Middle frontal gyrus (tissue), 1 donor: ENCODE results near the gene USO1.
"Not testable (repeated sequence)": the region's sequence is repeated elsewhere in the genome, so short reads cannot be mapped to it uniquely, and the experiment has no call there.

Source experiments
- DNase-seq: peaks from one replicate; pipeline ENCODE4 v3.0.0-alpha.2; 2015; ENCODE audit warnings: low spot score; ENCODE audit errors: extremely low spot score

USO1 gene

GRCh38 chr4:75710246-75710645 lies 14.1 kb upstream of the USO1 start:
- DNase-seq, result no peak

- no peak for DNase-seq
Measured at GRCh38 chr4:75714011-75714410, 10.4 kb upstream of the USO1 start.

GRCh38 chr4:75714704-75715103 lies 9.7 kb upstream of the USO1 start:
- no peak for DNase-seq

- DNase-seq, result no peak
Measured at GRCh38 chr4:75715105-75715799, 9.1 kb upstream of the USO1 start.

- DNase-seq, result not testable (repeated sequence)
Measured at GRCh38 chr4:75716054-75716453, 8.3 kb upstream of the USO1 start.

GRCh38 chr4:75717408-75717807 lies 7.0 kb upstream of the USO1 start:
- no peak for DNase-seq

GRCh38 chr4:75718529-75718928 lies 5.8 kb upstream of the USO1 start:
- no peak for DNase-seq

- no peak for DNase-seq
Measured at GRCh38 chr4:75722417-75722816, 2.0 kb upstream of the USO1 start.

- DNase-seq, result no peak
Measured at GRCh38 chr4:75723163-75724065, 963 bp upstream of the USO1 start.

- DNase-seq, result no peak
Measured at GRCh38 chr4:75724867-75725724, 719 bp downstream of the USO1 start.

GRCh38 chr4:75725942-75726538 lies 1.7 kb downstream of the USO1 start:
- DNase-seq, result not testable (repeated sequence)

- no peak for DNase-seq
Measured at GRCh38 chr4:75726577-75726976, 2.2 kb downstream of the USO1 start.

GRCh38 chr4:75727073-75727472 lies 2.7 kb downstream of the USO1 start:
- DNase-seq, result no peak

- no peak for DNase-seq
Measured at GRCh38 chr4:75729836-75730235, 5.5 kb downstream of the USO1 start.

GRCh38 chr4:75733369-75733768 lies 9.0 kb downstream of the USO1 start:
- no peak for DNase-seq

- DNase-seq, result no peak
Measured at GRCh38 chr4:75735525-75735924, 11.1 kb downstream of the USO1 start.

- no peak for DNase-seq
Measured at GRCh38 chr4:75736862-75737261, 12.5 kb downstream of the USO1 start.

GRCh38 chr4:75737398-75737797 lies 13.0 kb downstream of the USO1 start:
- DNase-seq, result no peak

GRCh38 chr4:75741027-75741426 lies 16.6 kb downstream of the USO1 start:
- no peak for DNase-seq

- DNase-seq, result no peak
Measured at GRCh38 chr4:75742451-75742850, 18.1 kb downstream of the USO1 start.

GRCh38 chr4:75745161-75745560 lies 20.8 kb downstream of the USO1 start:
- no peak for DNase-seq
